ENCODE data around the gene ARHGAP9.
A peak's percentile ranks its signal among the peaks of the same experiment; 100 is the strongest.

The ARHGAP9 gene

DNA sequence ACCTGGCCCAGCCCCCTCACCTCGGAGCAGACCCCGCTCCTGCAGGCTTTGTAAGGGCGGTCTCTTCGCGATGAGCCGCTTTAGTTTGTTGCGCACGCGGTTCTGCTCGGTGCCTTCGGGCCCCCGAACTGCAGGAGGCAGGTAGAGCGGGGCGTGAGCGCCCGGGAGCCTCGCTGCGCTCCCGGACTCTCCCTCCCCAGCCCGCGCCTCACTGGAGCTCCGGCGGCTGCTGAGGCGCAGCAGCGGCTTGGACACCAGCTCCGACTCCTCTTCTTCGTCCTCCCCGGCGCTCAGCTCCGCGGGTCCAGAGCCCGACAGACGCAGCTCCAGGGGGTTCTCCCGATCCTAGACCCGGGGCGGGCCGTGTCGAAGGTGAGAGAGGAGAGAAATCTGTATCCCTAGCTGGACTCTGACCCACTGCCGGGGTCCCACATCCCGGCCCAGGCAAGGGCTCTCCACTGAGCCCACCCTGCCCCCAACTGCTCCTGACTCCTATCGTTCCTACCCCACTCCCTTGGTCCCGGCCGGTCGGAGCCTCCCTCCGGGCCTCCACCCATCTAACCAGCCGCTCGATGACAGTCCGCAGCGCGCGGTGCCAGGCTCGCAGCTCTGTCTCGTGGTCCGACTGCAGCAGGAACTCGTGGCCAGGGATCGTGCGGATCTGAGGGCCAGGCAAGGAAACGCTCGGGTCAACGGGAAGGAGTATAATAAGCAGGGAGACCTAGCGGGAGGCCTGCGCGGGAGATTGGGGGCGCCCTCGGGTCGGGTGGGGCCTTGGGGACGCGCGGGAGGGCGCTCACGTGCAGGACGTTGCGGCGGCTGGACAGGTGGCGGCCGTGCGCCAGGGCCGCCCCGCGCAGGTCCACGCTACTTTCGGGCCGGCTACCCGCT is 4.2 kb downstream of the ARHGAP9 start:
- Mint-ChIP-seq H3K27me3 (no peaks in the 10 kb centered on the region), H3K4me3 (peak overlapping the region; percentile 99), H3K36me3 (peaks cover 27% of the 10 kb centered on the region), H3K4me1 (peaks cover 61% of the 10 kb centered on the region), H3K9me3 (no peaks in the 10 kb centered on the region), H3K27ac (peak overlapping the region; percentile 99)
- no peak for ATAC-seq (ENCODE audit: low read depth)
- no peak for DNase-seq (ENCODE audit: low spot score in 2 of 2)

DNA sequence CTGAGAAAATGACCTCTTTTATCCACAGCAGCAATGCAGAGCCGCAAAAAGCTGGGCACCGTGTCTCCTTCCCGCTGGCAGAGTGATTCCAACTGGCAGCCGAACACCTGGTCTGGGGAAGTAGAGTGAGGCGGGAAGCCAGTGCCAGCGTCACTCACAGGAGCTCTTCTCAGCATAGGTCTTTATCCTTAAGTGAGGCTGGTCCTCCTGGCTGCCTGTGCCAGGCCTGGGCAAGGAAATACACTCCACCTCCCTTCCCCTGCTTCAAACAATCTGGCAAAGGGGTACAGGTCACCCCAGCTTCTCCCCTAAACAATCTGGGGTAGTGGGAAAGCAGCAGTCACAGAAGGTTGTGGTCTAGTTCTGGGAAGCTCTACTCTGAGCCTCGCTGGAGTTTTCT is 4.8 kb downstream of the ARHGAP9 start:
- peaks cover 27% of the 10 kb centered on the region for H3K36me3 Mint-ChIP-seq
- no peaks in the 10 kb centered on the region for H3K27me3 Mint-ChIP-seq
- peaks cover 57% of the 10 kb centered on the region for H3K4me1 Mint-ChIP-seq
- H3K9me3 Mint-ChIP-seq: no peaks in the 10 kb centered on the region
- ATAC-seq (ENCODE audit: low read depth): no peak
- H3K4me3 Mint-ChIP-seq: peak overlapping the region; percentile 70
- no peak for DNase-seq (ENCODE audit: low spot score in 2 of 2)
- peak overlapping the region; percentile 1 for H3K27ac Mint-ChIP-seq

DNA sequence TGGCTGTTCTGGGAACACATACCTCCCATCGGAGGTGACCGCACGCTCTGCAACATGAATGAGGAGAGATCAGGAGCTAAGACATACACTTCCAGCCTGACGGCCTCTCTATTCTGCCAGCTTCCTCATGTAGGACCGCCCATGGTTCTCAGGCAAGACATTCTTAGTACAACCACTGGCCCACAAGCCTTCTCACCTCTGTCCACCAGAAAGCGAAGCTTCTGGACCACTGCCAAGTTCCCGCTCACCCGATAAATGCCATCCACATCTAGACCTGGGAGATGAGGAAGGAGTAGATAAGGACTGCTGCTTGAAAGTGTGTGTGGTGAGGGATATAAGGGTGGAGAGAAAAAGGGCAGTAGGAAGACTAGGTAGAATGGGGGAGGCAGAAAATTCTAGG is 5.2 kb downstream of the ARHGAP9 start:
- H3K27ac Mint-ChIP-seq: peak overlapping the region; percentile 1
- peaks cover 53% of the 10 kb centered on the region for H3K4me1 Mint-ChIP-seq
- peaks cover 30% of the 10 kb centered on the region for H3K36me3 Mint-ChIP-seq
- no peaks in the 10 kb centered on the region for H3K27me3 Mint-ChIP-seq
- H3K4me3 Mint-ChIP-seq: peak overlapping the region; percentile 70
- H3K9me3 Mint-ChIP-seq: no peaks in the 10 kb centered on the region
- ATAC-seq (ENCODE audit: low read depth): no peak
- DNase-seq (ENCODE audit: low spot score in 2 of 2): no peak

DNA sequence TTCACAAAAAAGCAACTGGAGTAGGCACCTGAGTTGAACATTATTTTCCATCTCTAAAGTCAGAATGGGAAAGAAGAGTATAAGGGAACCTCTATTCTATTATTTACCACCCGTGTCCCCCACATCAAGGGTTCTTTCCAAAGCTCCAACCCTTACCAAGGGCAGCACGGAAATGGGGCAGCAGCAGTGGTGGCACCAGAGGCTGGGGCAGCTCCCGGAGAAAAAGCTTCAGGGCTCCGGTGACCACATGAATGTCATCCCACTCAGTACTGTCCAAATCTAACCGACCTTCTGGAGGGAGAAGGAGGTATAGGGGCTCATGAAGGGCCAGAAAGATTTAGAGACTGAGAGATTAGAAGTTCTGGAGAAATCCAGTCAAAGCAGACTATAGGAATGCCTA is 5.8 kb downstream of the ARHGAP9 start:
- H3K27ac Mint-ChIP-seq: no peak overlapping the region
- DNase-seq (ENCODE audit: low spot score in 2 of 2) (no peak), ATAC-seq (ENCODE audit: low read depth) (no peak)
- H3K9me3 Mint-ChIP-seq: no peaks in the 10 kb centered on the region
- no peaks in the 10 kb centered on the region for H3K27me3 Mint-ChIP-seq
- peak overlapping the region; percentile 70 for H3K4me3 Mint-ChIP-seq
- H3K4me1 Mint-ChIP-seq: peaks cover 50% of the 10 kb centered on the region
- H3K36me3 Mint-ChIP-seq: peaks cover 33% of the 10 kb centered on the region

DNA sequence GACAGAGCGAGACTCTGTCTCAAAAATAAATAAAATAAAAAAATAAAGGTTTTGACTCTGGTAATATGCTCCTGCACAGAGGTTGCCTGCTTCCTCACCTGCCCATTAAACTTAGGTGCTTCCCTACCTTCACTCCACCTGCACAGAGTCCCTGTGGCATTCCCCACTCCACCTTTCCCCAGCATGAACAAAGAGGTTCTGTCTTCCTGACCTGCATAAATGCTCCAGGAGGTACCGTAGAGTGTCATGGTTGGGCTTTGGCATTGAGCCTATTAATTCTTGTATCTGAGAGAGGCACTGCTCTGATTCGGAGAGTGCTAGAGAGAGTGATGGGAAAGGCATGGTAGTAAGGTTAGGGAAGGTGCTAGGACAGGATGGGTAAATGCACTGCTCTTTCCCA is 6.3 kb downstream of the ARHGAP9 start:
- H3K36me3 Mint-ChIP-seq: peaks cover 34% of the 10 kb centered on the region
- peaks cover 45% of the 10 kb centered on the region for H3K4me1 Mint-ChIP-seq
- ATAC-seq (ENCODE audit: low read depth) (no peak), DNase-seq (ENCODE audit: low spot score in 2 of 2) (no peak)
- no peaks in the 10 kb centered on the region for H3K9me3 Mint-ChIP-seq
- H3K27me3 Mint-ChIP-seq: no peaks in the 10 kb centered on the region
- H3K4me3 Mint-ChIP-seq: no peak overlapping the region
- H3K27ac Mint-ChIP-seq: no peak overlapping the region

DNA sequence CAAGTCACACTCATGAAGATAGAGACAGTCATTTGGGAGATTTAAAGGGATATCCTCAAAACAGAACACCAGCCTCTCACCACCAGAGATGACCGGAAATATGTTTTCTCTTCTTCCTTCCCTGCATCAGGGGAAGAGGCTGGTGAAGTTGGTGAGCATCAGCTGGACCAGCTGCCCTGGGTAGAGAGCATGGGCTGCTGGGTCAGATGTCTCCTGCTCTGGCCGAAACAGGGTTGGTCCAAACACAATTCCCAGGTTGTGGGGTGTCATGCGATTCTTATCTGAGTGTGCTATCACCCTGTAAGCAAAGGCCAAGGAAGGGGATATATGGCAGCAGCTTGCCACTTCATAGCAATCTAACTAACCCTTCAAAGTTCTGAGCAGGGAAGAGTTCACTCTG is 7.3 kb downstream of the ARHGAP9 start:
- H3K9me3 Mint-ChIP-seq: no peaks in the 10 kb centered on the region
- peaks cover 46% of the 10 kb centered on the region for H3K4me1 Mint-ChIP-seq
- H3K27me3 Mint-ChIP-seq: no peaks in the 10 kb centered on the region
- peaks cover 40% of the 10 kb centered on the region for H3K36me3 Mint-ChIP-seq
- no peak for ATAC-seq (ENCODE audit: low read depth)
- H3K4me3 Mint-ChIP-seq: no peak overlapping the region
- DNase-seq (ENCODE audit: low spot score in 2 of 2): no peak
- H3K27ac Mint-ChIP-seq: no peak overlapping the region

DNA sequence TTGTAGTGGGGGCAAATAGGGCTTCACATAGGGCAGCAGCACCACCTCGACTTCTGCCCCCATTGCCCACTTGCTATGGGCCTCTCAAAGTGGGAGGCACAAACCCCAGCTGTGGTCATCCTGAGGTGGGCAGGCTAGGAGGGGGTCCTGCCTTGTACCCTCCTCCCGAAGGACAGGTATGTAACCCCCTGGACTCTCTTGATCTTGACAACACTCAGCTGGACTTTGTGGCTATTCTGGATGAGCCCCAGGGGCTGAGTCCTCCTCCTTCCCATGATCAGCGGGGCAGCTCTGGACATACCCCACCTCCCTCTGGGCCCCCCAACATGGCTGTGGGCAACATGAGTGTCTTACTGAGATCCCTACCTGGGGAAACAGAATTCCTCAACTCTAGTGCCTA is 8.0 kb downstream of the ARHGAP9 start:
- no peaks in the 10 kb centered on the region for H3K9me3 Mint-ChIP-seq
- no peak overlapping the region for H3K4me3 Mint-ChIP-seq
- DNase-seq (ENCODE audit: low spot score in 2 of 2): no peak
- no peak overlapping the region for H3K27ac Mint-ChIP-seq
- H3K27me3 Mint-ChIP-seq: no peaks in the 10 kb centered on the region
- H3K36me3 Mint-ChIP-seq: peaks cover 40% of the 10 kb centered on the region
- peaks cover 39% of the 10 kb centered on the region for H3K4me1 Mint-ChIP-seq
- no peak for ATAC-seq (ENCODE audit: low read depth)

DNA sequence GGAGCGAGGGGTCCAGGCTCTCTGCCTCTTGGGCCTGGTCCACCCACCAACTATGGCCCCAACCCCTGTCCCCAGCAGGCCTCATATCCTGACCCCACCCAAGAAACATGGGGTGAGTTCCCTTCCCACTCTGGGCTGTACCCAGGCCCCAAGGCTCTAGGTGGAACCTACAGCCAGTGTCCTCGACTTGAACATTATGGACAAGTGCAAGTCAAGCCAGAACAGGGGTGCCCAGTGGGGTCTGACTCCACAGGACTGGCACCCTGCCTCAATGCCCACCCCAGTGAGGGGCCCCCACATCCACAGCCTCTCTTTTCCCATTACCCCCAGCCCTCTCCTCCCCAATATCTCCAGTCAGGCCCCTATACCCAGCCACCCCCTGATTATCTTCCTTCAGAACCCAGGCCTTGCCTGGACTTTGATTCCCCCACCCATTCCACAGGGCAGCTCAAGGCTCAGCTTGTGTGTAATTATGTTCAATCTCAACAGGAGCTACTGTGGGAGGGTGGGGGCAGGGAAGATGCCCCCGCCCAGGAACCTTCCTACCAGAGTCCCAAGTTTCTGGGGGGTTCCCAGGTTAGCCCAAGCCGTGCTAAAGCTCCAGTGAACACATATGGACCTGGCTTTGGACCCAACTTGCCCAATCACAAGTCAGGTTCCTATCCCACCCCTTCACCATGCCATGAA is 8.6 kb downstream of the ARHGAP9 start:
- DNase-seq (ENCODE audit: low spot score in 2 of 2) (no peak), ATAC-seq (ENCODE audit: low read depth) (no peak)
- Mint-ChIP-seq H3K4me1 (peaks cover 34% of the 10 kb centered on the region), H3K27ac (no peak overlapping the region), H3K36me3 (peaks cover 38% of the 10 kb centered on the region), H3K27me3 (no peaks in the 10 kb centered on the region), H3K4me3 (no peak overlapping the region), H3K9me3 (no peaks in the 10 kb centered on the region)

DNA sequence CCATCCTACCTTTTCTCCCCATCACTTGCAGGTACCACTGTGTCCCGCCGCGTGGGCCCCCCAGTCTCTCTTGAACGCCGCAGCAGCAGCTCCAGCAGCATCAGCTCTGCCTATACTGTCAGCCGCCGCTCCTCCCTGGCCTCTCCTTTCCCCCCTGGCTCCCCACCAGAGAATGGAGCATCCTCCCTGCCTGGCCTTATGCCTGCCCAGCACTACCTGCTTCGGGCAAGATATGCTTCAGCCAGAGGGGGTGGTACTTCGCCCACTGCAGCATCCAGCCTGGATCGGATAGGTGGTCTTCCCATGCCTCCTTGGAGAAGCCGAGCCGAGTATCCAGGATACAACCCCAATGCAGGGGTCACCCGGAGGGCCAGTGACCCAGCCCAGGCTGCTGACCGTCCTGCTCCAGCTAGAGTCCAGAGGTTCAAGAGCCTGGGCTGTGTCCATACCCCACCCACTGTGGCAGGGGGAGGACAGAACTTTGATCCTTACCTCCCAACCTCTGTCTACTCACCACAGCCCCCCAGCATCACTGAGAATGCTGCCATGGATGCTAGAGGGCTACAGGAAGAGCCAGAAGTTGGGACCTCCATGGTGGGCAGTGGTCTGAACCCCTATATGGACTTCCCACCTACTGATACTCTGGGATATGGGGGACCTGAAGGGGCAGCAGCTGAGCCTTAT is 9.2 kb downstream of the ARHGAP9 start:
- Mint-ChIP-seq H3K4me3 (no peak overlapping the region), H3K36me3 (peaks cover 36% of the 10 kb centered on the region), H3K27ac (no peak overlapping the region), H3K4me1 (peaks cover 34% of the 10 kb centered on the region), H3K9me3 (no peaks in the 10 kb centered on the region), H3K27me3 (no peaks in the 10 kb centered on the region)
- ATAC-seq (ENCODE audit: low read depth): no peak
- DNase-seq (ENCODE audit: low spot score in 2 of 2): no peak

DNA sequence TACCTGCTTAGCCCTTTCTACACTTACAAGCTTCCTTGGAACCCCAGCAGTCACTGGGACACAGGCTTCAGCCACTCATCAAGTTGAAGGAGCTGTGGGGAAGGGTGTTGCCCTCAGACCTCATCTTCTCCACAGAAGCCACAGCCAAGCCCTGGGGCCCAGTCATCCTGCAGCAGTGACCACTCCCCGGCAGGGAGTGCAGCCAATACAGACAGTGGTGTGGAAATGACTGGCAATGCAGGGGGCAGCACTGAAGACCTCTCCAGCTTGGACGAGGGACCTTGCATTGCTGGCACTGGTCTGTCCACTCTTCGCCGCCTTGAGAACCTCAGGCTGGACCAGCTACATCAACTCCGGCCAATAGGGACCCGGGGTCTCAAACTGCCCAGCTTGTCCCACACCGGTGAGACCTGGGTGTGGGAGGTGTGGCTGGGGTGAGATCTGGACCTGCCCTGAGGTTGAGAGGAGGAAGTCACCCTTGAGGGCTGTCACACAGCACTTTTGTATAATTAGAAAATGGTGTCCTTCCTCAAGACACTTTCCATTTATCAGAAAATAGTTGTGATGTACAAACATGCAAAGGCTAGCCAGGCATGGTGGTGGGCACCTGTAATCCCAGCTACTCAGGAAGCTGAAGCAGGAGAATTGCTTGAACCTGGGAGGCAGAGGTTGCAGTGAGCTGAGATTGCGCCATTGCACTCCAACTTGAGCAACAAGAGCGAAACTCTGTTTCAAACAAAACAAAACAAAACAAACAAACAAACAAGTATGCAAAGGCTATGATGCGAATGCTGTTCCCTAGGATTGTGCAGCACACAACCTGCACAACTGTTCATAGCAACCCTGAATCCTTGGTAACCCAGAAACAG is 10.1 kb downstream of the ARHGAP9 start:
- peaks cover 32% of the 10 kb centered on the region for H3K36me3 Mint-ChIP-seq
- H3K27ac Mint-ChIP-seq: no peak overlapping the region
- no peaks in the 10 kb centered on the region for H3K27me3 Mint-ChIP-seq
- DNase-seq (ENCODE audit: low spot score in 2 of 2) (no peak), ATAC-seq (ENCODE audit: low read depth) (no peak)
- H3K4me1 Mint-ChIP-seq: peaks cover 34% of the 10 kb centered on the region
- no peaks in the 10 kb centered on the region for H3K9me3 Mint-ChIP-seq
- H3K4me3 Mint-ChIP-seq: no peak overlapping the region

DNA sequence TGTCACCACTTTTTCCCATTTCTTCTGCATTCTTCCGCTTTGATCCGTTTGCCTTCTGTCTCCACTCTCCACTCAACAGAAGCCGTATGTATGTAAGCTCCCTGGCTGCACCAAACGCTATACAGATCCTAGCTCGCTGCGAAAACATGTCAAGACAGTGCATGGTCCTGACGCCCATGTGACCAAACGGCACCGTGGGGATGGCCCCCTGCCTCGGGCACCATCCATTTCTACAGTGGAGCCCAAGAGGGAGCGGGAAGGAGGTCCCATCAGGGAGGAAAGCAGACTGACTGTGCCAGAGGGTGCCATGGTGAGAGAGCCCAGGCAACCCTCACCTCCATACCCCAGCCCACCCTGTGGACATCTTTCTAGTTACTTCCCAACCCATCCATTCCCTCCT is 11.8 kb downstream of the ARHGAP9 start:
- H3K9me3 Mint-ChIP-seq: no peaks in the 10 kb centered on the region
- no peak overlapping the region for H3K27ac Mint-ChIP-seq
- peaks cover 22% of the 10 kb centered on the region for H3K36me3 Mint-ChIP-seq
- DNase-seq (ENCODE audit: low spot score in 2 of 2) (no peak), ATAC-seq (ENCODE audit: low read depth) (no peak)
- H3K4me3 Mint-ChIP-seq: no peak overlapping the region
- peaks cover 31% of the 10 kb centered on the region for H3K4me1 Mint-ChIP-seq
- H3K27me3 Mint-ChIP-seq: no peaks in the 10 kb centered on the region

DNA sequence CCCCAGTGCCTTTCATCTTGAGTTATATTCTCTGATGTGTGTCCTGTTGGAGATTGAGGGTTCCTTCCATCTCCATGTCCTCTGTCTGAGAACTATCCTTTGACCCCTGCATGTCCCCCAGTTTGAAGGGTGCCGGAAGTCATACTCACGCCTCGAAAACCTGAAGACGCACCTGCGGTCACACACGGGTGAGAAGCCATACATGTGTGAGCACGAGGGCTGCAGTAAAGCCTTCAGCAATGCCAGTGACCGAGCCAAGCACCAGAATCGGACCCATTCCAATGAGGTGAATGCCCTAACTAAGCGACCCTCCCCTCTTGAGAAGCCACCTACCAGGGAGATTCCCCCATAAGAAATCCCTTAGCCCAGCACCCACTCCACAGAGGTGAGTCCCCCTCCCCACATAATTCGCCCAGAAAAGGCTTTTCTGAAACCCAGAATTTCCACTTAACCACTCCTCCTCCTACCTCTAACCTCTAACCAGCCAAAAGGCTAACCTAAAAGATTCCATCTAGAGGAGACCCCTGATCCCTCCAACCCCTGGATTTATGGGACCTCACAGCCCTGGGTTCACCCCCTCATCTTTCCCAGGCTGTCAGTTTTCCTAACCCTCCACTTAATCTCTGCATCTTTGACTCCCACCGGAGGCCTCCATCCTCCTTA is 12.3 kb downstream of the ARHGAP9 start:
- ATAC-seq (ENCODE audit: low read depth) (no peak), DNase-seq (ENCODE audit: low spot score in 2 of 2) (no peak)
- Mint-ChIP-seq H3K36me3 (peaks cover 19% of the 10 kb centered on the region), H3K4me1 (peaks cover 33% of the 10 kb centered on the region), H3K9me3 (no peaks in the 10 kb centered on the region), H3K4me3 (no peak overlapping the region), H3K27me3 (no peaks in the 10 kb centered on the region), H3K27ac (no peak overlapping the region)
